Breast epithelium (tissue), 3 donors: ENCODE data around the gene TRAIP.

ENCODE experiments used
- CTCF ChIP-seq, 3 donors: fragments of 450-650 bp; IDR thresholded peaks; one replicate each; pipeline ENCODE4 v1.5.1; 2016 to 2017; ENCODE audit warnings: antibody characterized with exemption in 3 of 3, mild to moderate bottlenecking in 3 of 3, moderate library complexity in 3 of 3
- POLR2A ChIP-seq: fragments of 450-650 bp; IDR thresholded peaks from one replicate; pipeline ENCODE4 v1.6.1; 2016; ENCODE audit warnings: antibody characterized with exemption, mild to moderate bottlenecking, moderate library complexity

- no peak for TF ChIP-seq CTCF (IDR thresholded peaks at IDR 0.05)
- no peak for TF ChIP-seq POLR2A
Measured at GRCh38 chr3:49841806-49842205, 14.6 kb downstream of the TRAIP start.
